WTC11 (cell line): ENCODE results near the gene NEK7. TPM values are rescaled to one million over a fixed set of nuclear protein-coding genes. Genes with fewer than 3 reads are reported as not detected.

Experiments used
- ATAC-seq: fragments of 200-7000 bp; cut with Tn5 transposase; 2 replicates; pipeline ENCODE4 v1.10.0; 2021; ENCODE audit warnings: mild to moderate bottlenecking, moderate library complexity
- CTCF ChIA-PET: fragments of 300-600 bp; sonication (Branson Sonifier 250); formaldehyde crosslinking; loops from one replicate; lab custom pipeline; 2021; ENCODE audit warnings: antibody characterized with exemption; lab: Charles Lee
- POLR2A ChIA-PET: fragments of 350-600 bp; sonication (Branson Sonifier 250); formaldehyde crosslinking; loops from one replicate; lab custom pipeline; 2021; ENCODE audit warnings: antibody characterized with exemption; lab: Charles Lee
- DNase-seq: peaks from one replicate; pipeline ENCODE4 v3.0.0; 2021; ENCODE audit warnings: low spot score
- H3K27ac Mint-ChIP-seq: 2 replicates; pipeline ENCODE4 v1.8.0; 2021; ENCODE audit warnings: mixed read lengths
- H3K27me3 Mint-ChIP-seq: 2 replicates; pipeline ENCODE4 v1.8.0; 2021; ENCODE audit warnings: low read depth, mild to moderate bottlenecking, moderate library complexity, mixed read lengths
- H3K36me3 Mint-ChIP-seq: 2 replicates; pipeline ENCODE4 v1.8.0; 2021; ENCODE audit warnings: mixed read lengths
- H3K4me1 Mint-ChIP-seq: 2 replicates; pipeline ENCODE4 v1.8.0; 2022; ENCODE audit warnings: mixed read lengths
- H3K4me3 Mint-ChIP-seq: 2 replicates; pipeline ENCODE4 v1.8.0; 2021; ENCODE audit warnings: mild to moderate bottlenecking, moderate library complexity, mixed read lengths
- H3K9me3 Mint-ChIP-seq: 2 replicates; pipeline ENCODE4 v1.8.0; 2021; ENCODE audit warnings: mixed read lengths
- AFF4 ChIP-seq: sonication (generic); formaldehyde crosslinking; IDR thresholded peaks from 2 replicates; pipeline ENCODE4 v1.8.1; 2023; ENCODE audit warnings: mild to moderate bottlenecking, missing genetic modification reagents, borderline replicate concordance
- ATF6 ChIP-seq: sonication (generic); formaldehyde crosslinking; IDR thresholded peaks from 2 replicates; pipeline ENCODE4 v1.8.1; 2023; ENCODE audit warnings: mild to moderate bottlenecking, missing genetic modification reagents
- E2F5 ChIP-seq: sonication (generic); formaldehyde crosslinking; IDR thresholded peaks from 2 replicates; pipeline ENCODE4 v1.8.1; 2022; ENCODE audit warnings: mild to moderate bottlenecking, moderate library complexity, missing genetic modification reagents
- FOXJ3 ChIP-seq: sonication (generic); formaldehyde crosslinking; IDR thresholded peaks from 2 replicates; pipeline ENCODE4 v1.9.0; 2021; ENCODE audit warnings: missing genetic modification reagents, mild to moderate bottlenecking, borderline replicate concordance
- FOXK1 ChIP-seq: sonication (generic); formaldehyde crosslinking; IDR thresholded peaks from 2 replicates; pipeline ENCODE4 v1.8.0; 2022; ENCODE audit warnings: mild to moderate bottlenecking, moderate library complexity, missing genetic modification reagents
- GABPB1 ChIP-seq: sonication (generic); formaldehyde crosslinking; IDR thresholded peaks from 2 replicates; pipeline ENCODE4 v1.8.1; 2023; ENCODE audit warnings: mild to moderate bottlenecking, missing genetic modification reagents
- GTF2I ChIP-seq: fragments of 250-450 bp; sonication (Bioruptor Pico); conservative IDR thresholded peaks from 2 replicates; pipeline ENCODE4 v1.4.0; 2021; ENCODE audit warnings: mild to moderate bottlenecking
- MXD4 ChIP-seq: fragments of 250-450 bp; sonication (Bioruptor Pico); IDR thresholded peaks from 2 replicates; pipeline ENCODE4 v1.8.0; 2021; ENCODE audit warnings: mild to moderate bottlenecking, moderate library complexity, borderline replicate concordance
- OVOL2 ChIP-seq: fragments of 250-450 bp; sonication (Bioruptor Pico); IDR thresholded peaks from 2 replicates; pipeline ENCODE4 v1.9.0; 2021; ENCODE audit warnings: mild to moderate bottlenecking, borderline replicate concordance
- PRRX2 ChIP-seq: fragments of 250-450 bp; sonication (Bioruptor Pico); IDR thresholded peaks from 2 replicates; pipeline ENCODE4 v1.8.0; 2021; ENCODE audit warnings: mild to moderate bottlenecking
- SMAD4 ChIP-seq: sonication (generic); formaldehyde crosslinking; IDR thresholded peaks from 2 replicates; pipeline ENCODE4 v1.8.0; 2022; ENCODE audit warnings: mild to moderate bottlenecking, missing genetic modification reagents
- SOX15 ChIP-seq: fragments of 250-450 bp; sonication (Bioruptor Pico); IDR thresholded peaks from 2 replicates; pipeline ENCODE4 v1.9.0; 2021; ENCODE audit warnings: mild to moderate bottlenecking
- TCF7 ChIP-seq: sonication (generic); formaldehyde crosslinking; IDR thresholded peaks from 2 replicates; pipeline ENCODE4 v1.8.0; 2022; ENCODE audit warnings: mild to moderate bottlenecking, low read depth, missing genetic modification reagents, moderate library complexity
- ZNF138 ChIP-seq: sonication (generic); formaldehyde crosslinking; conservative IDR thresholded peaks from 2 replicates; pipeline ENCODE4 v1.8.1; 2022; ENCODE audit warnings: mild to moderate bottlenecking, moderate library complexity, missing genetic modification reagents
- ZNF263 ChIP-seq: sonication (generic); formaldehyde crosslinking; IDR thresholded peaks from 2 replicates; pipeline ENCODE4 v1.8.1; 2022; ENCODE audit warnings: low read depth, mild to moderate bottlenecking, moderate library complexity, missing genetic modification reagents
- total RNA-seq: library from RNA; stranded (reverse); gene quantifications from 3 replicates; pipeline ENCODE4 v1.2.3, GENCODE V29; 2021
- TF ChIP-seq, protein P1 (sequence below): sonication (generic); formaldehyde crosslinking; IDR thresholded peaks from 2 replicates; pipeline ENCODE4 v1.8.1; 2023; ENCODE audit warnings: mild to moderate bottlenecking, moderate library complexity, missing genetic modification reagents
- TF ChIP-seq, protein P2 (sequence below): sonication (generic); formaldehyde crosslinking; IDR thresholded peaks from 2 replicates; pipeline ENCODE4 v1.8.0; 2023; ENCODE audit warnings: mild to moderate bottlenecking, missing genetic modification reagents
- TF ChIP-seq, protein P3 (sequence below): fragments of 250-450 bp; sonication (Bioruptor Pico); IDR thresholded peaks from 2 replicates; pipeline ENCODE4 v1.9.0; 2021; ENCODE audit warnings: moderate library complexity, mild to moderate bottlenecking, inconsistent platforms, borderline replicate concordance

NEK7 gene
- total RNA-seq, 1 experiment from 2014 or later = 10.3 TPM

GRCh38 chr1:198132060-198132781, 24.6 kb upstream of the NEK7 start (continued):
- no peak for TF ChIP-seq FOXJ3 (CRISPR knock-in tag)

GRCh38 chr1:198134252-198134651, 22.5 kb upstream of the NEK7 start:
- ChIA-PET POLR2A (no interaction called here), CTCF (no interaction called here)
- H3K27me3 Mint-ChIP-seq = no peaks in the 10 kb centered on the region
- H3K27ac Mint-ChIP-seq = no peak overlapping the region
- no peaks in the 10 kb centered on the region for H3K36me3 Mint-ChIP-seq
- peaks cover 17% of the 10 kb centered on the region for H3K9me3 Mint-ChIP-seq
- H3K4me3 Mint-ChIP-seq = no peak overlapping the region
- DNase-seq (no peak), ATAC-seq (no peak)
- TF ChIP-seq SOX15 (no peak), ZNF138 (CRISPR knock-in tag) (no peak), PRRX2 (CRISPR knock-in tag) (no peak), TCF7 (CRISPR knock-in tag) (no peak), OVOL2 (no peak)
- TF ChIP-seq, protein P1, sequence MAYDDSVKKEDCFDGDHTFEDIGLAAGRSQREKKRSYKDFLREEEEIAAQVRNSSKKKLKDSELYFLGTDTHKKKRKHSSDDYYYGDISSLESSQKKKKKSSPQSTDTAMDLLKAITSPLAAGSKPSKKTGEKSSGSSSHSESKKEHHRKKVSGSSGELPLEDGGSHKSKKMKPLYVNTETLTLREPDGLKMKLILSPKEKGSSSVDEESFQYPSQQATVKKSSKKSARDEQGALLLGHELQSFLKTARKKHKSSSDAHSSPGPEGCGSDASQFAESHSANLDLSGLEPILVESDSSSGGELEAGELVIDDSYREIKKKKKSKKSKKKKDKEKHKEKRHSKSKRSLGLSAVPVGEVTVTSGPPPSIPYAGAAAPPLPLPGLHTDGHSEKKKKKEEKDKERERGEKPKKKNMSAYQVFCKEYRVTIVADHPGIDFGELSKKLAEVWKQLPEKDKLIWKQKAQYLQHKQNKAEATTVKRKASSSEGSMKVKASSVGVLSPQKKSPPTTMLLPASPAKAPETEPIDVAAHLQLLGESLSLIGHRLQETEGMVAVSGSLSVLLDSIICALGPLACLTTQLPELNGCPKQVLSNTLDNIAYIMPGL (CRISPR knock-in tag) = no peak
- TF ChIP-seq, protein P2, sequence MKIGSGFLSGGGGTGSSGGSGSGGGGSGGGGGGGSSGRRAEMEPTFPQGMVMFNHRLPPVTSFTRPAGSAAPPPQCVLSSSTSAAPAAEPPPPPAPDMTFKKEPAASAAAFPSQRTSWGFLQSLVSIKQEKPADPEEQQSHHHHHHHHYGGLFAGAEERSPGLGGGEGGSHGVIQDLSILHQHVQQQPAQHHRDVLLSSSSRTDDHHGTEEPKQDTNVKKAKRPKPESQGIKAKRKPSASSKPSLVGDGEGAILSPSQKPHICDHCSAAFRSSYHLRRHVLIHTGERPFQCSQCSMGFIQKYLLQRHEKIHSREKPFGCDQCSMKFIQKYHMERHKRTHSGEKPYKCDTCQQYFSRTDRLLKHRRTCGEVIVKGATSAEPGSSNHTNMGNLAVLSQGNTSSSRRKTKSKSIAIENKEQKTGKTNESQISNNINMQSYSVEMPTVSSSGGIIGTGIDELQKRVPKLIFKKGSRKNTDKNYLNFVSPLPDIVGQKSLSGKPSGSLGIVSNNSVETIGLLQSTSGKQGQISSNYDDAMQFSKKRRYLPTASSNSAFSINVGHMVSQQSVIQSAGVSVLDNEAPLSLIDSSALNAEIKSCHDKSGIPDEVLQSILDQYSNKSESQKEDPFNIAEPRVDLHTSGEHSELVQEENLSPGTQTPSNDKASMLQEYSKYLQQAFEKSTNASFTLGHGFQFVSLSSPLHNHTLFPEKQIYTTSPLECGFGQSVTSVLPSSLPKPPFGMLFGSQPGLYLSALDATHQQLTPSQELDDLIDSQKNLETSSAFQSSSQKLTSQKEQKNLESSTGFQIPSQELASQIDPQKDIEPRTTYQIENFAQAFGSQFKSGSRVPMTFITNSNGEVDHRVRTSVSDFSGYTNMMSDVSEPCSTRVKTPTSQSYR = no peak
- TF ChIP-seq, protein P3, sequence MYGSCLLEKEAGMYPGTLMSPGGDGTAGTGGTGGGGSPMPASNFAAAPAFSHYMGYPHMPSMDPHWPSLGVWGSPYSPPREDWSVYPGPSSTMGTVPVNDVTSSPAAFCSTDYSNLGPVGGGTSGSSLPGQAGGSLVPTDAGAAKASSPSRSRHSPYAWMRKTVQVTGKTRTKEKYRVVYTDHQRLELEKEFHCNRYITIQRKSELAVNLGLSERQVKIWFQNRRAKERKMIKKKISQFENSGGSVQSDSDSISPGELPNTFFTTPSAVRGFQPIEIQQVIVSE (CRISPR knock-in tag) = no peak
- H3K4me1 Mint-ChIP-seq = no peaks in the 10 kb centered on the region

DNA sequence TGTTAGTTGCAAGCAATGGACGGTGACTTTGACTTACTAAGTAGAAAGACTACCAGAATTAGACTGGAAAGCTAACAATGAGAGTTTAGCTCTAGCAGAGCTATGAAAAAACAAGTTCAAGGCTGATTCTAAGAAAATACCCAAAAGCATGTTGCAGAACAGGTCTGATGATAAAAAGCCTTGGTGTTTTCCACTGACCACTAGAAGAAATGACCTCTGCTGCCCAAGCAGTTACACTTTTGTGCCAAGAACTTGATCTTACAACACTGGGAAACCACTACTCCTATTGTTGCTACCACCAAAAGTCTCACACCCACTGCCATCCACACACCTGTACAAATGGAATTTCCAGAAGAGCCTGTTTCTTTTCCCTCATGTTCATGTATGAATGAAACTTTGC, 21.4 kb upstream of the NEK7 start:
- ChIA-PET POLR2A (no interaction called here), CTCF (no interaction called here)
- ATAC-seq (no peak), DNase-seq (no peak)
- Mint-ChIP-seq H3K9me3 (peaks cover 23% of the 10 kb centered on the region), H3K4me3 (no peak overlapping the region), H3K27me3 (no peaks in the 10 kb centered on the region), H3K36me3 (no peaks in the 10 kb centered on the region), H3K27ac (no peak overlapping the region), H3K4me1 (no peaks in the 10 kb centered on the region)
- TF ChIP-seq SMAD4 (CRISPR knock-in tag) (no peak), AFF4 (CRISPR knock-in tag) (no peak), FOXK1 (CRISPR knock-in tag) (no peak), GTF2I (CRISPR knock-in tag) (no peak), ATF6 (CRISPR knock-in tag) (no peak), MXD4 (CRISPR knock-in tag) (no peak), ZNF263 (CRISPR knock-in tag) (no peak), GABPB1 (CRISPR knock-in tag) (no peak), E2F5 (CRISPR knock-in tag) (no peak)
- TF ChIP-seq, all 79 proteins: peak for 0
